SKM-1 treated with dmso at 0.1 percent for 144 hours (cell line): ENCODE data around the gene TRAPPC11.
"Not testable (repeated sequence)": the region's sequence is repeated elsewhere in the genome, so short reads cannot be mapped to it uniquely, and the experiment has no call there.

ENCODE experiments used
- DNase-seq: peaks from one replicate; lab custom pipeline; 2025; ENCODE audit not compliant: unreplicated experiment; lab: John Stamatoyannopoulos, UW

The TRAPPC11 gene

DNA sequence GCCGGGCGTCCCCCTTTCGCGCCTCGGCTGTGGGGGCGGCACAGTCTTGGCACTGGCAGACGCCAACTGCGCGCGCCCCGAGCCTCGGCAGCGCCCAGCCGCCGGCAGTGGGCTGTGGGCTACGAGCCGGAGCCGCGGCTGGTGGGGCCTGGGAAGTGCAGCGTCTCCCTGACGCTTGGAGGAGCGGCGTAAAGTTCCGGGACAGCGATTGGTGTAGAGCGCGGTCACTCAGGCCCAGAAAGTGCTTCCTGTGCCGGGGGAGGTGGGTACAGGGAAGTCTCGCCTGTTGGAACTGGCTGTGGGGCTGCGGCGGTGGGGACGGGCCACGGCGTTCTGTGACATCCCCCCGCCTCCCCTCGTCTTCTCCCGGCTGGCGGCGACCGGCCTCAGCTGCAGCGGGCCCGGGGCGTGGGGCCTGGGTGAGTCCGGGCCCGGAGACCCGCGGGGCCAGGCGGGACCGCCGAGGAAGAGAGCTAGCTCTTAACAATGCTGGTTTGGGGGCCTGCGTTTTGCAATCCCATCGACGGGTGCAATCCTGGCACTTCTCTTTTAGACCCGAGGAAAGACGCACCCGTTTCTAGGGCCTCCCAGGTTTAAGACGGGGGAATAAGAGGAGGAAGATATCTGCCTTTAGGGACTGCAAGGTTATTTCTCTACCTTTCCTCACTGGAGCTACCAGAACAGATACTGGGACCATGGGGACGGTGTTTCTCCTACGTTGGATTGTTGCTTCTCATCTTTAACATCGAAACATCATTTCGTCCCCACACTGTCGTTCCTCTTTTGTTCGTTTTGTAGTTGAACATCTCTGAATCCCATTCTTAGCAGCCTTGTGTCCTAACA is at the start of gene TRAPPC11, which contains the start of gene RWDD4:
Gene TRAPPC11 (plus strand): TSS at position 265 of the 843 bp plus-strand sequence. CDS start 4,575 bp downstream, outside the sequence.
Gene RWDD4 (minus strand): TSS at position 157 of the 843 bp plus-strand sequence. CDS start 233 bp downstream, outside the sequence.
- peak; percentile 97 for DNase-seq

DNA sequence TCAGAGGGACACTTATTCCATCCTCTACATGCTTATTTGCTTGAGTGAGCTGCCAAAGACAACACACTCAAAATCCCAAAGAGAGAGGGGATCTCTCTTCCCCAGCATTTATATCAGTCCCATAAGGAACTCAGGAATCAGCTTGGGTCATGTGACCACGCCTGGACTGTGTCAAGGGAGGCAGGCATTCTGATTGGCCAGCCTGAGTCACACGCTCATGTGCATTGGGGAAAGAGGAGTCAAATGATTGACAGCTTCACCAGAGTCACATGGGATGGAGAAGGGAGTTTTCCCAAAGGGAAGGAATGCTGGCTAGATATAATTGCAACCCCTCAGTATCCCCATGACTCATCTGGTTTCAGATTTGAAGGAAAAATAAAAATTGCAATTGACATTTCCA is 49.1 kb upstream of the TRAPPC11 start:
- DNase-seq: no peak

DNA sequence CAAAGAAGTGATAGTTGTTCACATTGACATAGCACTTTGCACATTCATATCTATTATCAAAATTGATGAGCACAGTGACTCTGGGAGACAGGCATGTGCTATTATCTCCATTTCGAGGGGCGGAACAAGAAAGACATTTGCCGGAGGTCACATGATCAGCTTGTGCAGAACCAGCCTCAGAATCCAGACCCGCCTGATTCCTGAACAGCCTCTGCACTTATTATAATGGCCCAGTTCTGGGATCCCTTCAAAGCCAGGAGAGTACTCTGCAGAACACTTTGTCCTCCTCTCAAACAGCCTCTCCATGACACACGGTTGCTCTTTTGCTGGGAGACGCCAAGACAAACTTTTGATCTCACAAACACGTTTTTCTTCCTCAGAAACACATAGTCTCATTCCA is 48.5 kb upstream of the TRAPPC11 start:
- no peak for DNase-seq

DNA sequence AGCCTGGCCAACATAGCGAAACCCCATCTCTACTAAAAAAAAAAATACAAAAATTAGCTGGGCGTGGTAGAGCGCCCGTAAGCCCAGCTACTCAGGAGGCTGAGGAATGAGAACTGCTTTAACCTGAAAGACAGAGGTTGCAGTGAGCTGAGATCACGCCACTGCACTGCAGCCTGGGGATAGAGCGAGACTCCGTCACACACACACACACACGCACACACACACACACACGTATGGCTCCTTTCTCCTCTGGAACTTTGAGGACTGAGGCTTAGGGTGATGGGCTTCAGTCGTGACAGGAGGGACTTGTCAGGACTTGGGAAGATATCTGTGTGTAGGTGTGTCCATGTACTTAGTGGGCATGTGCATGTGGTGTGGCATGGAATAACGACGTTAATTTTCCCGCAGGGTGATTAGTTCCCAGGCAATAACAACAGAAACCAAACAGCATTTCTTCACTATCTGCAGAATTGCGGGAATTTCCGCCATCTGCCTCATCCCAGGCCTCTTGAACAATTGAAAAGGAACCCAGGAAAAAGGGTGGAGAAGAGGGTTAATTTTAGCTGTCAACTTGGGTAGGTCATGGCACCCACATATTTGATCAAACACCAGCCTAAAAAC is 47.8 kb upstream of the TRAPPC11 start:
- DNase-seq: no peak

DNA sequence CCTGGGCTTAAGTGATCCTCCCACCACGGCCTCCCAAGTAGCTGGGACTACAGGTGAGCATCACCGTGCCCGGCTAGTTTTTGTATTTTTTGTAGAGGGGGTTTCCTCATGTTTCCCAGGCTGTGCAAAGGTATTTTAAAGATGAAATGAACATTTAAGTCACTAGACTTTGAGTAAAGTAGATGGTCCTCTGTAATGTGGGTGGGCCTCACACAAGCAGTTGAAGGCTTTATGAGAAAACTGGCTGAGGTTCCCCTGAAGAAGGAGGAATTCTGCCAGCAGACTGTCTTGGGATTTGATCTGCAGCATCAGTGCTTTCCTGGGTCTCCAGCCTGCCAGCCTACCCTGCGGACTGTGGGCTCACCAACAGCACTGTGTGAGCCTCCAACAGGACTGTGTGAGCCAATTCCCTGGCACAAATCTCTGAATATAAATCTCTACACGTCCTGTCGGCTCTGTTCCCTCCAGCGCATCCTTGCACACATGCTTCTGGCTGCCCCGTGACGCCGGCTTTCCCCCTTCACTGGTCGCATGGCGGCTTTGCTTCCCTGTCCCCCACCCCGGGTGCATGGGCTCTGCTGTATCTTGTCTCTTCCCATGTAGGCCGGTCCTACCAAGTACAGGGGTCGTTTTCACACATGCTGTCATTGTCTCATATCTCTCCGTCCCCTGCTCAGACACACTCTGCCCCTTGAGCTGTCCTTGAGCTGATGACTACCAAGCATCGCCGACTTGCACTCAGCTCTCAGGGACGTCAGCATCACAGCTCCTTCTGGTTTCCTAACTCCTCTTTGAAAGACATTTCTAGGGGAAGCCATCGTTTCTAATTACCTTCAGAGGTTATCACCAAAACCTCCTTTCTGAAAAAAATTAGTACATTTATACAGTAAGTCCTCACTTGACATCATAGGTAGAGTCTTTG is 46.5 kb upstream of the TRAPPC11 start:
- DNase-seq: no peak

DNA sequence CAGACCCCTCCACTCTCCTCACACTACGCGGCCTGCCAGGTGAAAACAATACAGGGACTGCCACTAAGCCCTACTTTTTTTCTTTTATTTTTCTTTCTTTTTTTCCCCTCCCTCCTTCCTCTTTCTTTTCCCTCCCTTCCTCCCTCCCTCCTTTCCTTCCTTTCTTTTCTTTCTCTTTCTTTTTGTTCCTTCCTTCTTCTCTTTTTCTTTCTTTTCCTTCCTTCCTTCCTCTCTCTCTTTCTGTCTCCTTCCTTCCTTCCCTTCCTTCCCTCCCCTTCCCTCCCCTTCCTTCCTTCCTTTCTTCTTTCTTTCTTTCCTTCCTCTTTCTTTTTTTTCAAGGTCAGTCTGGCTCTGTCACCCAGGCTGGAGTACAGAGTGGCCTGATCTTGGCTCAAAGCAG is 42.0 kb upstream of the TRAPPC11 start:
- no peak for DNase-seq

DNA sequence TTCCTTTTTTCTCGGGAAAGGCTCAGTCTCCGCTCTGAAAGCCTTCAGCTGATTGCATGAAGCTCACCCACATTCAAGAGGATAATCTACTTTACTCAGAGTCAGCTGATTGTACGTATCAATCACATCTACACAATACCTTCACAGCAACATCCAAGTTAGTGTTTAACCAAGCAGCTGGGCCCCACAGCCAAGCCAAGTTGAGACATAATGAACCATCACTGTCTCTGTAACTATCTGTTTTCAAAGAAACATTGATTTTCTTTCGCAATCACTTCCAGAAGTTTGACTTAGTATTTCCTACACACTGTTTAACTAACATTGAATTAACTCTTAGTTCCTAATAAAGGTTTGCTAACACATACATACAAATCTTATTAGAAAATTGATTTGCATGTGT is 40.4 kb upstream of the TRAPPC11 start:
- no peak for DNase-seq

DNA sequence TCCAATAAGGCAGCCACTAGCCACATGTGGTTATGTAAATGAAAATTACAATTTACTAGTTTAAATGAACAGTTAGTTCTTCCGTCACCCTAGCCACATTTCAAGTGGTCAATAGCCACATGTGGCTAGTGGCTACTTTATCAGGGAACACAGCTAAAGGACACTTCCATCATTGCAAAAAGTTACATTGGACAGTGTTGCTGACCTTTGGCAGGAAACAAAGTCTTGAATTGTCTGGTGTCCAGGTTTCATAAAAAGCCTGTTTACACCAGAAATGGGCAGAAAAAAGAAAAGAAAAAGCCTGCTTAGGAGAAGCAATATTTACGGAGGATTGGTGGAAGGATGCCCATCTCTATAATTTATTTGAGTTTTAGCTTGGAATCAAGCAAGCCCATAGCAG is 38.7 kb upstream of the TRAPPC11 start:
- DNase-seq: no peak

DNA sequence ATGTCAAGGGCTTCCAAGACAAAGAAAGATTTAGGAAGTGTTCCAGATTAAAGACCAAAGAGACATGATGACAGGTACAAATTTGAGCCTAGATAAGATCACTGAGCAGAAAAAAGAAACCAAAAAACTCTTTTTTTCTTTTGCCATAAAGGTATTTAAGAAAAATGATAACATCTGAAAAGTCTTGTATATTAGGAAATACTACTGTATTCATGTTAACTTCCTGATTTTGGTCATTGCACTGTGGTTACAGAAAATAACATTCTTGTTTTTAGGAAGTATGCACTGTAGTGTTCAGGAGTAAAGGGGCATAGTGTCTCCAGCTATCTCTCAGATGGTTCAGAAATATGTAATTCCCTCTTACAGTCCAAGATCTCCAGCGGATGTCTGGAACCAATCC is 37.2 kb upstream of the TRAPPC11 start:
- DNase-seq: peak; percentile 94

DNA sequence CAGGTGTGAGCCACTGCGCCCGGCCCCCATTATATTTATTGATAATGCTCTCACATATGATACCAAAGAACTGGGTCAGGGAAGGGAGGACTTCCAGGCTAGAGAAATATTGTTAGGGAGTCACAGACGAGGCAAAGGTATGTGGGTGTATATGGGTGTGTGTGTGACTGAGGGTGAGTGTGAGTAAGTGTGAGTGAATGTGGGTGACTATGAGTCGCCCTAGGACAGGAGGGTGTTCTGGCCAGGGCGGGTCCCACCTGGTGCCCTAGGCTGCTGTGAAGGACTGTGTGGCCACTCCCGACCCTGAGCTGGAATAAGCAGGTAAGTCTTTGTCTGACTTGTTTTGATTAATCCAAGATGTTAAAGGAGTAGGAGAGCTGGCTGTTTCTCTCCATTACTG is 34.5 kb upstream of the TRAPPC11 start:
- DNase-seq: no peak

DNA sequence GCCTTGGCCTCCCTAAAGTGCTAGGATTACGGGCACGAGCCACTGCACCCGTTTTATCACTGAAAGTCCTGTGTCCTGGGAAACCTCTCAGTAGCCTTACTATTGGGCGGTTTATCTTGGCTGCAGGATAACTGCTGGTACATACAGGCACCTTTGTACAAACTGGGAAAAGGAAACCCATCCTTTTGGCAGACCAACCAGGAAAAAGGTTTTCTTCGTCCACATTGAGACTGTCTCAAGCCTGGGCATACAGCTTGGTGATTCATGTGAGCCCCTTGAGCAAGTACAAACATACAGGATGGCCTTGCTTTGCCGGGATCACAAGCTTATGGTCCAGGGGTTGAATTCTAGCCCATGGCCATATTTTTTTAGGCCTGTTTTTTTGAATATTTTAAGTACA is 32.9 kb upstream of the TRAPPC11 start:
- DNase-seq: no peak

DNA sequence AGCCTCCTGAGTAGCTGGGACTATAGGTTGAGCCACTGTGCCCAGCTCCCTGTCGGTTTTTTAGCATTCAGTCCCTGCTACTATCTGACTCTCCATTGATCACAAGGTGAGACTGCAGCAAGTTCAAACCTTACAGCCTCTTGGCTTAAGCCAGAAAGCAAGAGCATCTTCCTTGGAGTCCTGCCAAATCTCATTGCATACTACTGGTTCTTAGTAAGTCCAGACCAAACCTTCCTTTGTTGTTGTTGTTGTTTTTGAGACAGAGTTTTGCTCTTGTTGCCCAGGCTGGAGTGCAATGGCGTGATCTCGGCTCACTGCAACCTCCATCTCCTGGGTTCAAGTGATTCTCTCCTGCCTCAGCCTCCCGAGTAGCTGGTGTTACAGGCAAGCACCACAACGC is 31.8 kb upstream of the TRAPPC11 start:
- not testable (repeated sequence) for DNase-seq

DNA sequence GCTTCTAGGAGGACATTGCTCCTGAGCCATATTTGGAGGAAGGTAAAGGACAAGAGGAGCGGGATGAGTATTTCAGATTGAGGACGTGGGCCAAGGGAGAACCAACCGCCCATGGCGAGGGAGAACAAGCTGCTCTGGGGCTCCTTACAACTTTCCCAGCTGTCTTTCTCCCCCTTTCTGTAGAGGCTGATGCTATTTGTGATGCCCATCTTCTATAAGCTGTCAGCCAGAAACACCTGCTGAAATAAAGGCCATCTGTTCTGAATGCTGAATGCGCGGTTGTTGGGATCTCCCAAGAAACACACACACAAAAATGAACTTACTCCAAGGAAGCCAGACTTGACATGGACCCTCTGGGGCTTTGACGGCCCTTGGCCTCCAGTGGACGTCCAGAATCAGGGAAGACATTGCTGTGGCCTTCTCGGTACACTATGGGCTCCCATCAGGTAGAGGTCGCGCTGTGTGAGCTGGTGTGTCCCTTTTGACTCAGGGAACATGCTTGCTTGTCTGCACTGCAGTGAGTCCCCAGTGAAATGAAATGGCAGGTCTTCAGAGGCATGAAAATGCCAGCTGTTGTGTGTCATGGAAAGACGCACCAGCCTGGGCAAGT is 31.0 kb upstream of the TRAPPC11 start:
- DNase-seq: no peak

DNA sequence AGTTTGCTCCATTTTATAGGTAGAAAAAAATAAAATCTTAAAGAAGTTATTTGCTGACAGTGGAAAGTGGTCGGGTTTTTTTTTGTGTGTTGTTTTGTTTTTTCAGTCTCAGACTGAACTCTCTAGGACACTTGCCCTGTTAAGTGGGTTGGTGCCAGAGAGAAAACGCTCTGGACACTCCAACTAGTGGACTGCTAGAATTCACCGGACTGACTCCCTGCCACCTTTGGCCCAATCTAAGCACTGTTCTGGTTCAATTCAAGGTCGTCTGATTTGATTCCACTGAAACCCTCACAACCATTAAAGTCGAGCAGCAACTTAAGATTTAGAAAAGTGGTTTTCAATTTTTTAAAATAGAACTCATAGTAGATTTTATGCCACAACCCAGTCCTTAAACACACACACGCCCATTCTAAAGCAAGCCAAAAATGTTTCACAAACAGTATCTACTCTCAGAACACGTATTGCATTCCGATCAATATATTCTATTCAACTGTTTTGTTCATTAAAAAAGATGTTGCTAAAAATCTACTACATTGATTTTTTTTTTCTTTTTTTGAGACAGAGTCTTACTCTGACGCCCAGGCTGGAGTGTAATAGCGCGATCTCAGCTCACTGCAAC is 27.4 kb upstream of the TRAPPC11 start:
- DNase-seq: no peak

DNA sequence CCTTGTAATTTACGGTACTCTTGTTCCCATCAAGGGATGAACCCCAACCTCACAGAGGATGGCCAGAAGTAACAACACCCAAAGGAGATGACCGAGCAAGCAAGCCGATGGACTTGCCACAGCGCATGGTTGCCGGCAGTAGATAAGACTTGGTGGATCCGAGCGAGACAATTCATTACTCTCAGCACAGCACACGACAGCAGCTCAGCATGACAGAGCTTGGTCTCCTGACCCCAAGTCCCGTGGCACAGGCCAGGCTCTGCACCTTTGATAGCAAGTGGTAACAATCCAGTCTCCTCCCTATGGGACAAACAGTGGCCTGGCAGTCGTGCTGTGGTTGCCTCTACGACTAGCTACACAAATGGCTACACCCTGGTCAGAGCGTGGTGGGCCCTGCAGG is 26.4 kb upstream of the TRAPPC11 start:
- DNase-seq: no peak

DNA sequence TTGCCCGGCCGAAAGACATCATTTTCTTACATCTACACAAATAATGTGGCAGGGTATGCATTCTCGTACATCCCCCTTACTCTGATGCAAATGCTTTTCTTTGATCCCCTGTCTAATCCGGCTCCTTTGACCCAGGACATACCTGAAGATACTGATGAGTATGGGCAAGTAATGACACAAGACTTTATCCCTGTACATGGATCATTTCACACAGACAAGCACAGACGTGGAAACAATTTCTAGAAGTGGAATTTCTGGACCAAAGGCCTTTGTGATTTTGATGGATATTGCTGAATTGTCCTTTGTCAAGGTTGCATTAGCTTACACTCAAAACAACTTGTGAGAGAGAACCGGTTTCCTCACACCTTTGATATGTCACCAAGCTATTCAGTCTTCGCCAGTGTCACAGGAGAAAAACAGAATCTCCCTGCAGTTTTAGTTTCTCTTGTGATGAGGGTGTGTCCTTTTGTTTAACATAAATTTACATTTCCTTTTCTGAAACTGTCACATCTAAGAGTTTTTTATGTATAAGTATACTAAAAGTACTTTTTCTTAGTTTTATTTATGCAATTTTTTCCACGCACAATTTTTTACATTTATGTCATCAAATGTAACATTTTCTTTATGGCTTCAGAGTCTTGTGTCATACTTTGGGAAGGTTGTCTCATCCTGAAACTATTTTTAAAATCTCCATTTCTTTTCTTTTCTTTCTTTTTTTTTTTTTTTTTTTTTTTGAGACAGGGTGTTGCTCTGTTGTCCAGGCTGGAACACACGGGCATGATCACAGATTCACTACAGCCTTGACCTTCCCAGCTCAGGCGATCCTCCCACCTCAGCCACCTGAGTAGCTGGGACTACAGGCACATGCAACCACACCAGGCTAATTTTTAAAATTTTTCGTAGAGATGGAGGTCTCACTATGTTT is 25.4 kb upstream of the TRAPPC11 start:
- no peak for DNase-seq

DNA sequence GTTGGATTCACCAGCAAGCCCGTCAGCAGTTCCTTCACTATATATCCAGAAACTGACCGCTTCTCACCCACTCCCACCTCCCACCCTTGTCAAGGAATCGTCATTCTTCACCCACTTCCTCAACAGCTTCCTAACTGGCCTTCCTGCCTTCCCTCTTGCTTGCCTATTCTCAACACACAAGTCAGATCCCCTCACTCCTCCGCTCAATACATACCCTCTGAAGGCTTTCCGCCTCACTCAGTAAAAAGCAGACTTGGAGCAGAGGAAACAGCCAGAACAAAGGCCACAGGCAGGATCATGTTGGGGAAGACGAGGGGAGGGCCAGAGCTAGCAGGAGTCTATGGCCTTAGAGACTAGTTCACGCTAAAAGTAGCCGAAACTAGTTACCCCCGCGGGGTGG is 23.8 kb upstream of the TRAPPC11 start:
- no peak for DNase-seq

DNA sequence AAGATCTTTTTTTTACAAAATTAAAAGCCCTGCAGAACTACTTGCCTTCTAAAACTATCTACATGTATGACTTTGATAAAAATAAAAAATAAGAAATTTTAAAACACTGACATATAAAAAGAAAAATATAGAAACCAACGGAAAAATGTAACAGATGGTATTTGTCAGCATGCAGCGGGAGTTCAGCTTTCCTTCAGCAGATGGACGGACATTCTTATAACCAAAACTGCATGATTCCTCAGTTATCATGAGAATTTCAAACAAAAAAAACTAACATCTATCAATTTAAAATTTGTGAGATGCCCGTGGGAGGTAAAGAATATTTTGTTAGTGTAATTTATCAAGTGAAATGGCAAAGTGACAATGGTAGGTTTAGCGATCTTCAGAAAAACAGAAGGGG is 23.4 kb upstream of the TRAPPC11 start:
- no peak for DNase-seq

DNA sequence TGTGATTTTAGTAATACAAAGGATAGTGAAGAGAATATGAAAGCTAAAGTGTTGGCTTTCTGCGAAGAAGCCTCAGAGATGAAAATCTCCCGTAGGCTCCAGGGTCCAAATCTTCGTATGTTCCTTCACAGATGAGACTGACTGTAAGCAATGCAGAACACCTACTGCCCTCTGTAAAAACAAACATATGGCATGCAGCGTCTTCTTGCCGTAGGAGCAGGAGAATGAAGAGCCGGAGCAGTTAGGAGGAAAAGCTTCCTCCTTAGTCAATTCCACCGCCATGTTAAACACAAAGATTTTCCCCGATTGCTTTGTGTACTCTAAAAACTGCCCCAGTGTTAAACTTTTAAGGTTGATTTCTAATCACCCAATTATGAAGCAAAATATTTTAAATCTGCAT is 22.6 kb upstream of the TRAPPC11 start:
- DNase-seq: no peak
